Loucy (cell line): Measurements from ENCODE around the gene P3H4.

Experiments
- H2AFZ ChIP-seq: fragments of 200-600 bp; sonication (generic); 2 replicates; pipeline ENCODE4 v1.6.0; 2016; ENCODE audit warnings: antibody characterized with exemption, mild to moderate bottlenecking, low read length, moderate library complexity
- H3F3A ChIP-seq: fragments of 200-600 bp; 2 replicates; pipeline ENCODE4 v1.6.0; 2016; ENCODE audit warnings: antibody characterized with exemption, low read depth, mild to moderate bottlenecking
- H3K27me3 ChIP-seq: fragments of 200-600 bp; sonication (generic); 2 replicates; pipeline ENCODE4 v1.6.1; 2014; ENCODE audit warnings: low read length, mild to moderate bottlenecking; ENCODE audit not compliant: insufficient read depth, poor library complexity, severe bottlenecking
- H3K36me3 ChIP-seq: fragments of 200-600 bp; sonication (generic); 2 replicates; pipeline ENCODE4 v1.6.1; 2016; ENCODE audit warnings: low read length; ENCODE audit not compliant: insufficient read depth
- H3K4me1 ChIP-seq: fragments of 200-600 bp; sonication (generic); 2 replicates; pipeline ENCODE4 v1.5.1; 2014; ENCODE audit warnings: low read length, mild to moderate bottlenecking; ENCODE audit not compliant: insufficient read depth, poor library complexity, severe bottlenecking
- H3K4me2 ChIP-seq: fragments of 200-600 bp; sonication (generic); 2 replicates; pipeline ENCODE4 v1.6.0; 2014; ENCODE audit warnings: antibody characterized with exemption, low read length, low read depth, mild to moderate bottlenecking; ENCODE audit not compliant: poor library complexity, severe bottlenecking
- H3K4me3 ChIP-seq: fragments of 200-600 bp; sonication (generic); 2 replicates; pipeline ENCODE4 v1.5.1; 2014; ENCODE audit warnings: low read length, mild to moderate bottlenecking, mixed read lengths; ENCODE audit not compliant: poor library complexity, severe bottlenecking
- H3K79me2 ChIP-seq: fragments of 200-600 bp; sonication (generic); 2 replicates; pipeline ENCODE4 v1.6.1; 2014; ENCODE audit warnings: low read length; ENCODE audit not compliant: insufficient read depth
- H3K9ac ChIP-seq: fragments of 200-600 bp; sonication (generic); 2 replicates; pipeline ENCODE4 v1.6.0; 2014; ENCODE audit warnings: mild to moderate bottlenecking, low read depth, low read length, moderate library complexity; ENCODE audit not compliant: poor library complexity, severe bottlenecking
- H3K9me2 ChIP-seq: fragments of 200-600 bp; sonication (generic); replicated peaks from 2 replicates; pipeline ENCODE4 v1.6.1; 2016; ENCODE audit warnings: low read depth, low read length, mixed read lengths
- H3K9me3 ChIP-seq: fragments of 200-600 bp; sonication (generic); 2 replicates; pipeline ENCODE4 v1.6.1; 2014; ENCODE audit warnings: mild to moderate bottlenecking, antibody characterized with exemption, low read length, low read depth; ENCODE audit not compliant: insufficient read depth
- H4K20me1 ChIP-seq: fragments of 200-600 bp; sonication (generic); 2 replicates; pipeline ENCODE4 v1.6.0; 2014; ENCODE audit warnings: antibody characterized with exemption, low read length, mild to moderate bottlenecking; ENCODE audit not compliant: insufficient read depth, poor library complexity, severe bottlenecking
- CTCF ChIP-seq: fragments of 200-600 bp; sonication (generic); conservative IDR thresholded peaks from 2 replicates; pipeline ENCODE4 v1.5.1; 2014; ENCODE audit warnings: mild to moderate bottlenecking, antibody characterized with exemption, low read length
- EZH2phosphoT487 ChIP-seq: fragments of 200-600 bp; IDR thresholded peaks from 2 replicates; pipeline ENCODE4 v1.6.1; 2018; ENCODE audit warnings: antibody characterized with exemption, mild to moderate bottlenecking, moderate library complexity, borderline replicate concordance

P3H4 gene

GRCh38 chr17:41823580-41823979, 11.8 kb upstream of the P3H4 start:
- no peak overlapping the region for H3K4me3 ChIP-seq
- H3K9ac ChIP-seq: no peak overlapping the region
- no peaks in the 10 kb centered on the region for H3F3A ChIP-seq
- H3K79me2 ChIP-seq: no peaks in the 10 kb centered on the region
- no peaks in the 10 kb centered on the region for H3K27me3 ChIP-seq
- no peaks in the 10 kb centered on the region for H4K20me1 ChIP-seq
- no peak overlapping the region for H2AFZ ChIP-seq
- H3K9me3 ChIP-seq: no peaks in the 10 kb centered on the region
- H3K9me2 ChIP-seq: no peaks in the 10 kb centered on the region
- no peaks in the 10 kb centered on the region for H3K4me1 ChIP-seq
- H3K4me2 ChIP-seq: no peak overlapping the region
- TF ChIP-seq EZH2phosphoT487 (no peak), CTCF (no peak)
- H3K36me3 ChIP-seq: no peaks in the 10 kb centered on the region

DNA sequence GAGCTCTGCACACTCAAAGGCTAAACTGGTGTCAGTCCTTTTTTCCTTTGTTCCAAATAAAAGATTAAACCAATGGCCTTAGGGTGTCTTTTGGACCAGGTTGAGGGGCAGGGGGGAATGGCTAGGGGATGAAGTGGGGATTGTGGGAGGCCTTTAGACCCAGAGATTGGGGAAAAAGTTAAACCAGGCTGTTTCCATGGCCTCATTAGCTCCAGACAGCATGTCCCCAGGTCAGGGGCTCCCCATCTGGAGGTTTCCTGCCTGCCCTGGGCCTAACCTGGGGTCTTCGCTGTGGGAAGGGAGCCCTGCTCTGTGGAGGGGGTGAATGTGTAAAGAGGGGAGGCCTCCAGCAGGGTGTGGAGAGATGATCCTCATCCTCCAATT, 11.4 kb upstream of the P3H4 start:
- Histone ChIP-seq H4K20me1 (no peaks in the 10 kb centered on the region), H3K9ac (no peak overlapping the region), H3F3A (no peaks in the 10 kb centered on the region), H3K36me3 (no peaks in the 10 kb centered on the region), H3K4me1 (no peaks in the 10 kb centered on the region), H3K4me3 (no peak overlapping the region), H3K9me3 (no peaks in the 10 kb centered on the region), H3K79me2 (no peaks in the 10 kb centered on the region), H3K4me2 (no peak overlapping the region), H2AFZ (no peak overlapping the region), H3K9me2 (no peaks in the 10 kb centered on the region), H3K27me3 (no peaks in the 10 kb centered on the region)
- TF ChIP-seq EZH2phosphoT487: no peak
- TF ChIP-seq CTCF: no peak

DNA sequence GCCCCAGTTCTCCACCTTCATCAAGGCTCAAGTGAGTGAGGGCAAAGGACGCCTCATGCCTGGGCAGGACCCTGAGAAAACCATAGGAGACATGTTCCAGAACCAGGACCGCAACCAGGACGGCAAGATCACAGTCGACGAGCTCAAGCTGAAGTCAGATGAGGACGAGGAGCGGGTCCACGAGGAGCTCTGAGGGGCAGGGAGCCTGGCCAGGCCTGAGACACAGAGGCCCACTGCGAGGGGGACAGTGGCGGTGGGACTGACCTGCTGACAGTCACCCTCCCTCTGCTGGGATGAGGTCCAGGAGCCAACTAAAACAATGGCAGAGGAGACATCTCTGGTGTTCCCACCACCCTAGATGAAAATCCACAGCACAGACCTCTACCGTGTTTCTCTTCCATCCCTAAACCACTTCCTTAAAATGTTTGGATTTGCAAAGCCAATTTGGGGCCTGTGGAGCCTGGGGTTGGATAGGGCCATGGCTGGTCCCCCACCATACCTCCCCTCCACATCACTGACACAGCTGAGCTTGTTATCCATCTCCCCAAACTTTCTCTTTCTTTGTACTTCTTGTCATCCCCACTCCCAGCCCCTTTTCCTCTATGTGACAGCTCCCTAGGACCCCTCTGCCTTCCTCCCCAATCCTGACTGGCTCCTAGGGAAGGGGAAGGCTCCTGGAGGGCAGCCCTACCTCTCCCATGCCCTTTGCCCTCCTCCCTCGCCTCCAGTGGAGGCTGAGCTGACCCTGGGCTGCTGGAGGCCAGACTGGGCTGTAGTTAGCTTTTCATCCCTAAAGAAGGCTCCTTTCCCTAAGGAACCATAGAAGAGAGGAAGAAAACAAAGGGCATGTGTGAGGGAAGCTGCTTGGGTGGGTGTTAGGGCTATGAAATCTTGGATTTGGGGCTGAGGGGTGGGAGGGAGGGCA, 10.7 kb upstream of the P3H4 start:
- Histone ChIP-seq H3K4me3 (no peak overlapping the region), H2AFZ (no peak overlapping the region), H3K4me1 (no peaks in the 10 kb centered on the region), H3F3A (no peaks in the 10 kb centered on the region), H3K27me3 (no peaks in the 10 kb centered on the region), H3K79me2 (no peaks in the 10 kb centered on the region), H3K9ac (no peak overlapping the region), H3K9me3 (no peaks in the 10 kb centered on the region), H3K4me2 (no peak overlapping the region), H3K9me2 (no peaks in the 10 kb centered on the region), H4K20me1 (no peaks in the 10 kb centered on the region), H3K36me3 (no peaks in the 10 kb centered on the region)
- TF ChIP-seq EZH2phosphoT487: no peak
- TF ChIP-seq CTCF: no peak
